ENCODE results near the gene NUP98. TPM values are rescaled to one million over a fixed set of nuclear protein-coding genes. Genes with fewer than 3 reads are reported as not detected.

NUP98 gene
- total RNA-seq, 1 experiment from 2014 or later, result 98.4 TPM

DNA sequence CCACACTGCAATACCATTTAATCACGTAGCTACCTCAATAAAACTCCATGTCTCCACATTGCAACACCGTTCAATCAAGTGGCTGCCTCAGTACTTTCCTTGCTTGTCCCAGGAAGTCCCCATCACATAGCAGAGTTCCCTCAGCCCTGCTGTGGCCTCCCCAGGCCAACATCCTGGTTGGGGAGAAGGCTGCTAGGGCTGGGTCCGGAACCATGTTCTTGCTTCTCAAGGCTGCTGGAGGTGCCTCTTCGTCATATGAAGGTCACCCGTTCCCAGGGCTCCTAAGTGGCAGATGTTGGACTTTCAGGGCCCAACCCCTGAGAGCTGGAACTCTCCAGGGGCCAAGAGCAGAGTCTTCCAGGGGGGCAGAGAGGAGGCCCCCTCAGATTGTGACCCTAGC is 158.8 kb downstream of the NUP98 start:
- Histone ChIP-seq H4K20me1 (ENCODE audit: insufficient read depth) (no peaks in the 10 kb centered on the region), H3K36me3 (ENCODE audit: control insufficient read depth in 1 of 2, insufficient read depth in 2 of 2, low read length in 2 of 2) (no peaks in the 10 kb centered on the region), H3K79me2 (ENCODE audit: insufficient read depth, low read length) (no peaks in the 10 kb centered on the region), H3K9me2 (ENCODE audit: insufficient read depth) (no peaks in the 10 kb centered on the region), H2AFZ (ENCODE audit: low read depth, low read length, poor library complexity, severe bottlenecking) (no peak overlapping the region), H3K4me2 (ENCODE audit: low read length) (no peak overlapping the region), H3K9me3 (ENCODE audit: control insufficient read depth in 1 of 2, insufficient read depth in 1 of 2, low read depth in 1 of 2, low read length in 2 of 2) (no peaks in the 10 kb centered on the region), H3K27ac (ENCODE audit: low read depth, low read length) (no peak overlapping the region), H3K4me1 (ENCODE audit: control insufficient read depth in 1 of 2, insufficient read depth in 2 of 2, low read length in 2 of 2) (peaks cover 8 to 20% of the 10 kb centered on the region in 2 experiments), H3K27me3 (ENCODE audit: insufficient read depth, low read length) (no peaks in the 10 kb centered on the region), H3K4me3 (replicated peaks in 1 of 2; ENCODE audit: low read depth in 1 of 2, low read length in 2 of 2) (no peak overlapping the region), H3K9ac (ENCODE audit: low read length) (no peak overlapping the region)
- ChIA-PET RAD21 (ENCODE audit: low non-redundant PET in 1 of 2, low total read pairs in 2 of 2, uncharacterized antibody in 2 of 2, unreplicated experiment in 2 of 2) (no interaction called here), CTCF (no interaction called here), POLR2A (no interaction called here)
- ATAC-seq (no peak), DNase-seq (ENCODE audit: low read depth, low spot score) (no peak)
- TF ChIP-seq ZNF274 (IDR thresholded peaks at IDR 0.05; ENCODE audit: low read depth, low read length) (no peak), MAX (IDR thresholded peaks at IDR 0.05) (no peak), POLR2A (IDR thresholded peaks at IDR 0.05; ENCODE audit: borderline replicate concordance, extremely low read depth, insufficient read depth, insufficient read length) (no peak), SIN3A (IDR thresholded peaks at IDR 0.05; ENCODE audit: low read depth) (no peak), JUND (IDR thresholded peaks at IDR 0.05) (no peak), CEBPB (IDR thresholded peaks at IDR 0.05; ENCODE audit: low read depth) (no peak), EZH2phosphoT487 (IDR thresholded peaks at IDR 0.05; ENCODE audit: borderline replicate concordance) (no peak)
- TF ChIP-seq, protein P1, sequence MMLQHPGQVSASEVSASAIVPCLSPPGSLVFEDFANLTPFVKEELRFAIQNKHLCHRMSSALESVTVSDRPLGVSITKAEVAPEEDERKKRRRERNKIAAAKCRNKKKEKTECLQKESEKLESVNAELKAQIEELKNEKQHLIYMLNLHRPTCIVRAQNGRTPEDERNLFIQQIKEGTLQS (IDR thresholded peaks at IDR 0.05), result no peak
- intact Hi-C loops (cut with micrococcal nuclease), result no loop called here
- BruUV-seq (replicated peaks), result no TSS peak

GRCh38 chr11:3637201-3637600 is 160.2 kb downstream of the NUP98 start:
- no peak overlapping the region for H3K4me3 ChIP-seq (replicated peaks in 1 of 2; ENCODE audit: low read depth in 1 of 2, low read length in 2 of 2)
- no peaks in the 10 kb centered on the region for H3K79me2 ChIP-seq (ENCODE audit: insufficient read depth, low read length)
- H3K36me3 ChIP-seq (ENCODE audit: control insufficient read depth in 1 of 2, insufficient read depth in 2 of 2, low read length in 2 of 2), result no peaks in the 10 kb centered on the region
- H3K9ac ChIP-seq (ENCODE audit: low read length), result no peak overlapping the region
- H3K4me2 ChIP-seq (ENCODE audit: low read length), result no peak overlapping the region
- H3K9me3 ChIP-seq (ENCODE audit: control insufficient read depth in 1 of 2, insufficient read depth in 1 of 2, low read depth in 1 of 2, low read length in 2 of 2), result no peaks in the 10 kb centered on the region
- H3K9me2 ChIP-seq (ENCODE audit: insufficient read depth), result no peaks in the 10 kb centered on the region
- H3K4me1 ChIP-seq (ENCODE audit: control insufficient read depth in 1 of 2, insufficient read depth in 2 of 2, low read length in 2 of 2), result peaks cover 0 to 7% of the 10 kb centered on the region in 2 experiments; a peak in 1 of 4 replicates
- no TSS peak for BruUV-seq (replicated peaks)
- DNase-seq (ENCODE audit: low read depth, low spot score) (no peak), ATAC-seq (no peak)
- no peaks in the 10 kb centered on the region for H3K27me3 ChIP-seq (ENCODE audit: insufficient read depth, low read length)
- H4K20me1 ChIP-seq (ENCODE audit: insufficient read depth), result no peaks in the 10 kb centered on the region
- H3K27ac ChIP-seq (ENCODE audit: low read depth, low read length), result no peak overlapping the region
- ChIA-PET CTCF (no interaction called here), POLR2A (no interaction called here), RAD21 (ENCODE audit: low non-redundant PET in 1 of 2, low total read pairs in 2 of 2, uncharacterized antibody in 2 of 2, unreplicated experiment in 2 of 2) (no interaction called here)
- H2AFZ ChIP-seq (ENCODE audit: low read depth, low read length, poor library complexity, severe bottlenecking), result no peak overlapping the region
- intact Hi-C loops (cut with micrococcal nuclease), result no loop called here
- TF ChIP-seq, protein P2, sequence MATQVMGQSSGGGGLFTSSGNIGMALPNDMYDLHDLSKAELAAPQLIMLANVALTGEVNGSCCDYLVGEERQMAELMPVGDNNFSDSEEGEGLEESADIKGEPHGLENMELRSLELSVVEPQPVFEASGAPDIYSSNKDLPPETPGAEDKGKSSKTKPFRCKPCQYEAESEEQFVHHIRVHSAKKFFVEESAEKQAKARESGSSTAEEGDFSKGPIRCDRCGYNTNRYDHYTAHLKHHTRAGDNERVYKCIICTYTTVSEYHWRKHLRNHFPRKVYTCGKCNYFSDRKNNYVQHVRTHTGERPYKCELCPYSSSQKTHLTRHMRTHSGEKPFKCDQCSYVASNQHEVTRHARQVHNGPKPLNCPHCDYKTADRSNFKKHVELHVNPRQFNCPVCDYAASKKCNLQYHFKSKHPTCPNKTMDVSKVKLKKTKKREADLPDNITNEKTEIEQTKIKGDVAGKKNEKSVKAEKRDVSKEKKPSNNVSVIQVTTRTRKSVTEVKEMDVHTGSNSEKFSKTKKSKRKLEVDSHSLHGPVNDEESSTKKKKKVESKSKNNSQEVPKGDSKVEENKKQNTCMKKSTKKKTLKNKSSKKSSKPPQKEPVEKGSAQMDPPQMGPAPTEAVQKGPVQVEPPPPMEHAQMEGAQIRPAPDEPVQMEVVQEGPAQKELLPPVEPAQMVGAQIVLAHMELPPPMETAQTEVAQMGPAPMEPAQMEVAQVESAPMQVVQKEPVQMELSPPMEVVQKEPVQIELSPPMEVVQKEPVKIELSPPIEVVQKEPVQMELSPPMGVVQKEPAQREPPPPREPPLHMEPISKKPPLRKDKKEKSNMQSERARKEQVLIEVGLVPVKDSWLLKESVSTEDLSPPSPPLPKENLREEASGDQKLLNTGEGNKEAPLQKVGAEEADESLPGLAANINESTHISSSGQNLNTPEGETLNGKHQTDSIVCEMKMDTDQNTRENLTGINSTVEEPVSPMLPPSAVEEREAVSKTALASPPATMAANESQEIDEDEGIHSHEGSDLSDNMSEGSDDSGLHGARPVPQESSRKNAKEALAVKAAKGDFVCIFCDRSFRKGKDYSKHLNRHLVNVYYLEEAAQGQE (IDR thresholded peaks at IDR 0.05; ENCODE audit: low read depth), result no peak
- TF ChIP-seq ELF1 (IDR thresholded peaks at IDR 0.05; ENCODE audit: borderline replicate concordance, low read depth) (no peak), CEBPB (IDR thresholded peaks at IDR 0.05; ENCODE audit: low read depth) (no peak), ZFX (IDR thresholded peaks at IDR 0.05) (no peak), ZBTB33 (IDR thresholded peaks at IDR 0.05; ENCODE audit: extremely low read depth, insufficient replicate concordance, low read length) (no peak), ZNF274 (IDR thresholded peaks at IDR 0.05; ENCODE audit: low read depth, low read length) (no peak), SIN3A (IDR thresholded peaks at IDR 0.05; ENCODE audit: low read depth) (no peak), TCF7L2 (IDR thresholded peaks at IDR 0.05; ENCODE audit: borderline replicate concordance, extremely low read depth, insufficient read depth, insufficient read length) (no peak), POLR2AphosphoS5 (IDR thresholded peaks at IDR 0.05; ENCODE audit: low read depth, low read length) (no peak), POLR2A (IDR thresholded peaks at IDR 0.05; ENCODE audit: borderline replicate concordance, extremely low read depth, insufficient read depth, insufficient read length) (no peak), SRF (IDR thresholded peaks at IDR 0.05; ENCODE audit: low read depth) (no peak)
- TF ChIP-seq, protein P1 (IDR thresholded peaks at IDR 0.05), result no peak

Measured in HCT116 (cell line).